Measurements from ENCODE around the gene AMPD1. TPM values are rescaled to one million over a fixed set of nuclear protein-coding genes. Genes with fewer than 3 reads are reported as not detected.

The AMPD1 gene
- total RNA-seq, 1 experiment from 2014 or later = not detected

GRCh38 chr1:114702737-114703136 lies 7.4 kb upstream of the AMPD1 start:
- H2BK15ac ChIP-seq (ENCODE audit: low read depth, low read length) = no peak overlapping the region
- H3K9ac ChIP-seq (ENCODE audit: extremely low read depth, insufficient read length, low read length) = no peak overlapping the region
- H3K9me3 ChIP-seq (ENCODE audit: control insufficient read depth, low read depth, low read length) = no peaks in the 10 kb centered on the region
- no peak overlapping the region for H4K91ac ChIP-seq (ENCODE audit: insufficient read length, low read depth, low read length)
- H3K4me1 ChIP-seq (ENCODE audit: insufficient read depth, low read length) = no peaks in the 10 kb centered on the region
- no peak overlapping the region for H2BK120ac ChIP-seq (ENCODE audit: low read depth, low read length, poor library complexity, severe bottlenecking)
- WGBS (ENCODE audit: extremely low coverage, insufficient read length, low lambda C conversion rate) = no CpG with 5 or more reads among the region's 5 CpGs
- no peak for DNase-seq
- H3K27me3 ChIP-seq (ENCODE audit: insufficient read depth, low read length) = no peaks in the 10 kb centered on the region
- H2AFZ ChIP-seq (ENCODE audit: low read length) = no peak overlapping the region
- no peak overlapping the region for H3K23ac ChIP-seq (ENCODE audit: insufficient read length, low read depth, low read length)
- no peak for TF ChIP-seq CTCF (conservative IDR thresholded peaks at IDR 0.05)
- H2BK5ac ChIP-seq (ENCODE audit: insufficient read length, low read length) = no peak overlapping the region
- no peak overlapping the region for H3K4ac ChIP-seq (ENCODE audit: low read depth, low read length)
- no peak overlapping the region for H2BK20ac ChIP-seq (ENCODE audit: low read depth, low read length, poor library complexity, severe bottlenecking)
- H3K36me3 Mint-ChIP-seq (ENCODE audit: insufficient read depth in 1 of 3, low read depth in 3 of 3) = peaks cover 6 to 20% (median 15%) of the 10 kb centered on the region in 3 experiments; a peak in 6 of 7 replicates
- no peak overlapping the region for H2AK5ac ChIP-seq (ENCODE audit: insufficient read length, low read length)
- H3K23me2 ChIP-seq (ENCODE audit: insufficient read length, low read depth, low read length, poor library complexity, severe bottlenecking) = no peaks in the 10 kb centered on the region
- peaks cover 5% of the 10 kb centered on the region; the same call in 1 of the 2 replicates for H3K27me3 Mint-ChIP-seq (ENCODE audit: low read depth)
- H3T11ph ChIP-seq (ENCODE audit: low read length) = no peak overlapping the region
- H3K4me1 Mint-ChIP-seq = no peaks in the 10 kb centered on the region
- no peak overlapping the region for H3K4me2 ChIP-seq (ENCODE audit: insufficient read depth, insufficient read length, low read length)
- no peak overlapping the region for H3K14ac ChIP-seq (ENCODE audit: insufficient read depth, low read length)
- no peak overlapping the region for H3K18ac ChIP-seq (ENCODE audit: insufficient read length, low read depth, low read length)
- no peak overlapping the region for H4K8ac ChIP-seq (replicated peaks; ENCODE audit: insufficient read length, low read depth, low read length)
- H3K4me3 Mint-ChIP-seq = no peak overlapping the region
- no peaks in the 10 kb centered on the region for H3K79me2 ChIP-seq (ENCODE audit: insufficient read depth, low read length)
- H4K5ac ChIP-seq (ENCODE audit: insufficient read length, low read depth, low read length) = no peak overlapping the region
- no peak overlapping the region for H3K27ac ChIP-seq (ENCODE audit: insufficient read length, low read depth, low read length)
- H2BK12ac ChIP-seq (ENCODE audit: insufficient read length, low read depth, low read length) = no peak overlapping the region
- no peak overlapping the region for H3K56ac ChIP-seq (ENCODE audit: insufficient read length, low read depth, low read length)
- H3K79me1 ChIP-seq (ENCODE audit: insufficient read depth, low read depth, low read length, poor library complexity, severe bottlenecking) = no peaks in the 10 kb centered on the region
- H4K20me1 ChIP-seq (ENCODE audit: control insufficient read depth, insufficient read depth, insufficient read length) = no peaks in the 10 kb centered on the region
- H3K9me3 Mint-ChIP-seq = no peaks in the 10 kb centered on the region
- no peak overlapping the region for H3K27ac Mint-ChIP-seq
